MM.1S (cell line): ENCODE data around the gene YTHDF2.

Experiments
- DNase-seq: peaks from one replicate; pipeline ENCODE4 v3.0.0-alpha.2; 2015
- H2AFZ ChIP-seq: fragments of 300-600 bp; sonication (generic); 2 replicates; pipeline ENCODE4 v1.6.0; 2016; ENCODE audit warnings: antibody characterized with exemption, low read length
- H3F3A ChIP-seq: fragments of 300-600 bp; sonication (generic); 2 replicates; pipeline ENCODE4 v1.6.1; 2016; ENCODE audit warnings: mild to moderate bottlenecking, antibody characterized with exemption, low read length, moderate library complexity, mixed read lengths; ENCODE audit not compliant: insufficient read depth
- H3K27ac ChIP-seq: fragments of 300-600 bp; sonication (generic); 2 replicates; pipeline ENCODE4 v1.5.1; 2016; ENCODE audit warnings: mild to moderate bottlenecking, low read length
- H3K27me3 ChIP-seq: fragments of 300-600 bp; sonication (generic); replicated peaks from 2 replicates; pipeline ENCODE4 v1.6.0; 2016; ENCODE audit warnings: low read length; ENCODE audit not compliant: insufficient read depth
- H3K36me3 ChIP-seq: fragments of 300-600 bp; sonication (generic); replicated peaks from 2 replicates; pipeline ENCODE4 v1.6.1; 2016; ENCODE audit warnings: mild to moderate bottlenecking, low read length, mixed read lengths; ENCODE audit not compliant: insufficient read depth
- H3K4me1 ChIP-seq: fragments of 300-600 bp; sonication (generic); 2 replicates; pipeline ENCODE4 v1.6.1; 2016; ENCODE audit warnings: low read length, mixed read lengths
- H3K4me2 ChIP-seq: fragments of 300-600 bp; sonication (generic); 2 replicates; pipeline ENCODE4 v1.6.0; 2016; ENCODE audit warnings: low read depth, low read length
- H3K4me3 ChIP-seq: fragments of 300-600 bp; sonication (generic); 2 replicates; pipeline ENCODE4 v1.5.1; 2016; ENCODE audit warnings: low read length, mixed read lengths
- H3K79me2 ChIP-seq: fragments of 300-600 bp; sonication (generic); 2 replicates; pipeline ENCODE4 v1.6.1; 2016; ENCODE audit warnings: mixed run types, low read length, mixed read lengths
- H3K9ac ChIP-seq: fragments of 300-600 bp; sonication (generic); 2 replicates; pipeline ENCODE4 v1.6.1; 2016; ENCODE audit warnings: low read length, mixed read lengths
- H3K9me2 ChIP-seq: fragments of 300-600 bp; sonication (generic); replicated peaks from 2 replicates; pipeline ENCODE4 v1.6.1; 2016; ENCODE audit warnings: mild to moderate bottlenecking, low read length, mixed read lengths; ENCODE audit not compliant: insufficient read depth
- H3K9me3 ChIP-seq: fragments of 300-600 bp; sonication (generic); replicated peaks from 2 replicates; pipeline ENCODE4 v1.6.1; 2016; ENCODE audit warnings: mild to moderate bottlenecking, low read length, mixed read lengths; ENCODE audit not compliant: insufficient read depth
- H4K20me1 ChIP-seq: fragments of 300-600 bp; sonication (generic); 2 replicates; pipeline ENCODE4 v1.6.1; 2016; ENCODE audit warnings: mild to moderate bottlenecking, low read length, moderate library complexity, mixed read lengths; ENCODE audit not compliant: insufficient read depth
- CTCF ChIP-seq: fragments of 300-600 bp; sonication (generic); IDR thresholded peaks from 2 replicates; pipeline ENCODE4 v1.5.1; 2016; ENCODE audit warnings: antibody characterized with exemption, low read length, mixed read lengths
- EZH2 ChIP-seq: fragments of 300-600 bp; sonication (generic); optimal IDR thresholded peaks from 2 replicates; pipeline ENCODE3; 2017; ENCODE audit warnings: low read depth, mild to moderate bottlenecking, antibody characterized with exemption, low read length, mixed read lengths
- EZH2phosphoT487 ChIP-seq: fragments of 300-600 bp; sonication (generic); IDR thresholded peaks from 2 replicates; pipeline ENCODE4 v1.6.1; 2018; ENCODE audit warnings: antibody characterized with exemption, low read length

The YTHDF2 gene

GRCh38 chr1:28718166-28718565 is 18.6 kb upstream of the YTHDF2 start:
- H3K4me1 ChIP-seq: no peaks in the 10 kb centered on the region

GRCh38 chr1:28718586-28719331 is 18.0 kb upstream of the YTHDF2 start:
- Histone ChIP-seq H3K9me3 (no peaks in the 10 kb centered on the region), H3K9ac (no peak overlapping the region), H3K4me3 (no peak overlapping the region), H3F3A (no peaks in the 10 kb centered on the region), H2AFZ (no peak overlapping the region), H3K9me2 (no peaks in the 10 kb centered on the region), H3K4me1 (no peaks in the 10 kb centered on the region), H3K4me2 (no peak overlapping the region), H3K27ac (no peak overlapping the region), H4K20me1 (no peaks in the 10 kb centered on the region), H3K36me3 (0 out of 2 replicates have a peak, but pooled peaks cover 5% of the 10 kb centered on the region), H3K27me3 (no peaks in the 10 kb centered on the region), H3K79me2 (no peaks in the 10 kb centered on the region)
- DNase-seq: no peak
- TF ChIP-seq EZH2 (no peak), CTCF (no peak), EZH2phosphoT487 (no peak)

More at GRCh38 chr1:28718166-28718565, 18.6 kb upstream of the YTHDF2 start:
- Histone ChIP-seq H3K79me2 (no peaks in the 10 kb centered on the region), H3K9me2 (no peaks in the 10 kb centered on the region), H4K20me1 (no peaks in the 10 kb centered on the region), H3K27me3 (no peaks in the 10 kb centered on the region), H2AFZ (no peak overlapping the region), H3K9me3 (no peaks in the 10 kb centered on the region), H3K9ac (no peak overlapping the region), H3K4me2 (no peak overlapping the region), H3F3A (no peaks in the 10 kb centered on the region), H3K27ac (no peak overlapping the region), H3K4me3 (no peak overlapping the region), H3K36me3 (0 out of 2 replicates have a peak, but pooled peaks cover 5% of the 10 kb centered on the region)
- TF ChIP-seq EZH2 (no peak), CTCF (no peak), EZH2phosphoT487 (no peak)
- DNase-seq: no peak

- H3K9me3 ChIP-seq: no peaks in the 10 kb centered on the region
- no peaks in the 10 kb centered on the region for H4K20me1 ChIP-seq
- no peak overlapping the region for H3K9ac ChIP-seq
- H3K27me3 ChIP-seq: no peaks in the 10 kb centered on the region
- TF ChIP-seq EZH2: no peak
- TF ChIP-seq EZH2phosphoT487: no peak
- no peak for TF ChIP-seq CTCF
- no peak overlapping the region for H2AFZ ChIP-seq
- H3K36me3 ChIP-seq: 0 out of 2 replicates have a peak, but pooled peaks cover 2% of the 10 kb centered on the region
- H3K4me3 ChIP-seq: no peak overlapping the region
- DNase-seq: no peak
- H3K79me2 ChIP-seq: no peaks in the 10 kb centered on the region
- no peak overlapping the region for H3K4me2 ChIP-seq
- no peaks in the 10 kb centered on the region for H3K9me2 ChIP-seq
- no peak overlapping the region for H3K27ac ChIP-seq
- no peaks in the 10 kb centered on the region for H3K4me1 ChIP-seq
- H3F3A ChIP-seq: no peaks in the 10 kb centered on the region
Observed at GRCh38 chr1:28719332-28719619, 17.5 kb upstream of the YTHDF2 start.
